ENCODE measurements around the gene TUBGCP6.

DNA sequence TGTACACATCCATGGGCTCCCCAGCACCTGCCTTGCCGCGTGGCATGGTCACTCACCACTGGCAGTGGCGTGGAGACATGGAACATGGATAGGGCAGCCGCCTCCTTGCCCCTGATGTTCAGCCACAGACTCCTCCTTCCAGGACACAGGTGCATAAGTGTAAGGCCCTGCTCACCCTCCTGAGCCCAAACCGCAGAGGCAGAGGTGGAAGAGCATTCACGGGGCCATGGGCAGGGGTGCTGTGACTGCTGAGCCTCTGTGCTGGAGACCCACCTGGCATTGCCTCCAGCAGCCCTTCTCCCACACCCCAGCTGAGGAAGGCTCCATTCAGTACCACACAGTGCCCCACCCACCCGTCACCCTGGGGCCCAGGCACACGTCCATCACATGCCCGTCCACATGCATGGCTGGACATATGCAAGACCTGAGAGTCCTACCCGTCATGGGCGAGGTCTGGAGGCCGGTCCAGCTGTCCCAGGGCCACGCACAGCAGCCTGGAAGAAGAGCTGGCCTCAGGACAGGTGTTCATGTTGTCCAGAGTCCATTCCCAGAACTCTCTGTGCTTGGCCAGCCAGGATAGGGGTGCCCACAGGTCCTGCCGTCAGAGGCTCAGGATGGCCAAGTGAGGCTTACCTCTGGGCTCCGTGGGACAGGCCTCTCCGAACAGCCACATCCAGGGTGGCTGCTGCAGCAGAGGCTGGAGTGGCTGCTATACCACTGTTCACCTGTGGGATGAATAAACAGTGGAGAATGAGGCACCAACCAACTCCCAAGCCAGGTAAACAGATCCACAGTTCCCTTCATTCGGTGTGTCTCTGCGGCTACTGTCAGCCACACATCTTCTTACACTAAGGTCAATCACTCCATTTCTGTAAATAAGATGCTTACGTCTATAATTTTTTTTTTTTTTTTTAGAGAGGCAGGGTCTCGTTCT, 1.7 kb upstream of the TUBGCP6 start:
- TF ChIP-seq, protein P1, sequence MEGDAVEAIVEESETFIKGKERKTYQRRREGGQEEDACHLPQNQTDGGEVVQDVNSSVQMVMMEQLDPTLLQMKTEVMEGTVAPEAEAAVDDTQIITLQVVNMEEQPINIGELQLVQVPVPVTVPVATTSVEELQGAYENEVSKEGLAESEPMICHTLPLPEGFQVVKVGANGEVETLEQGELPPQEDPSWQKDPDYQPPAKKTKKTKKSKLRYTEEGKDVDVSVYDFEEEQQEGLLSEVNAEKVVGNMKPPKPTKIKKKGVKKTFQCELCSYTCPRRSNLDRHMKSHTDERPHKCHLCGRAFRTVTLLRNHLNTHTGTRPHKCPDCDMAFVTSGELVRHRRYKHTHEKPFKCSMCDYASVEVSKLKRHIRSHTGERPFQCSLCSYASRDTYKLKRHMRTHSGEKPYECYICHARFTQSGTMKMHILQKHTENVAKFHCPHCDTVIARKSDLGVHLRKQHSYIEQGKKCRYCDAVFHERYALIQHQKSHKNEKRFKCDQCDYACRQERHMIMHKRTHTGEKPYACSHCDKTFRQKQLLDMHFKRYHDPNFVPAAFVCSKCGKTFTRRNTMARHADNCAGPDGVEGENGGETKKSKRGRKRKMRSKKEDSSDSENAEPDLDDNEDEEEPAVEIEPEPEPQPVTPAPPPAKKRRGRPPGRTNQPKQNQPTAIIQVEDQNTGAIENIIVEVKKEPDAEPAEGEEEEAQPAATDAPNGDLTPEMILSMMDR (IDR thresholded peaks at IDR 0.05) = no peak
- TF ChIP-seq POLR2A (IDR thresholded peaks at IDR 0.05) = no peak

Data from thyroid gland (tissue), 4 donors.